A673 (cell line): ENCODE measurements around the gene OR6S1. TPM values are rescaled to one million over a fixed set of nuclear protein-coding genes. Genes with fewer than 3 reads are reported as not detected.

ENCODE experiments used
- BruUV-seq: library from RNA; stranded (reverse); fragments of 400-500 nt; replicated peaks from 2 replicates; lab custom pipeline; 2021; lab: Mats Ljungman, UMichigan
- CTCF ChIA-PET: fragments of 300-600 bp; sonication (Branson Sonifier 250); formaldehyde crosslinking; loops from one replicate; lab custom pipeline; 2022; ENCODE audit warnings: antibody characterized with exemption; lab: Charles Lee
- POLR2A ChIA-PET: fragments of 300-600 bp; sonication (Branson Sonifier 250); formaldehyde crosslinking; loops from one replicate; lab custom pipeline; 2022; ENCODE audit warnings: antibody characterized with exemption; ENCODE audit not compliant: low non-redundant PET; lab: Charles Lee
- DNase-seq: peaks from one replicate; pipeline ENCODE4 v3.0.0-alpha.2; 2015; ENCODE audit warnings: low spot score
- H3K27ac ChIP-seq: fragments of 200-600 bp; sonication (generic); 2 replicates; pipeline ENCODE4 v1.5.1; 2016; ENCODE audit warnings: mixed run types, low read depth, mild to moderate bottlenecking, mixed read lengths, antibody characterized with exemption, low read length; ENCODE audit not compliant: poor library complexity, severe bottlenecking
- H3K27me3 ChIP-seq: fragments of 200-600 bp; sonication (generic); replicated peaks from 2 replicates; pipeline ENCODE4 v1.6.1; 2017; ENCODE audit warnings: mixed run types, low read depth, mild to moderate bottlenecking, mixed read lengths, antibody characterized with exemption, low read length; ENCODE audit not compliant: insufficient read depth, poor library complexity
- H3K36me3 ChIP-seq: fragments of 200-600 bp; sonication (generic); 2 replicates; pipeline ENCODE4 v1.6.1; 2016; ENCODE audit warnings: mixed run types, mild to moderate bottlenecking, mixed read lengths, antibody characterized with exemption, low read length; ENCODE audit not compliant: insufficient read depth, poor library complexity, severe bottlenecking
- H3K4me1 ChIP-seq: fragments of 200-600 bp; sonication (generic); 2 replicates; pipeline ENCODE4 v1.6.1; 2017; ENCODE audit warnings: mixed run types, mild to moderate bottlenecking, mixed read lengths, antibody characterized with exemption, low read length; ENCODE audit not compliant: insufficient read depth, poor library complexity, severe bottlenecking
- H3K4me3 ChIP-seq: fragments of 200-600 bp; sonication (generic); 2 replicates; pipeline ENCODE4 v1.5.1; 2016; ENCODE audit warnings: low read depth, mixed run types, mild to moderate bottlenecking, mixed read lengths, low read length; ENCODE audit not compliant: poor library complexity, severe bottlenecking
- H3K9me3 ChIP-seq: fragments of 200-600 bp; sonication (generic); 2 replicates; pipeline ENCODE4 v1.6.1; 2016; ENCODE audit warnings: mixed run types, low read depth, mild to moderate bottlenecking, mixed read lengths, antibody characterized with exemption, low read length; ENCODE audit not compliant: poor library complexity, severe bottlenecking
- EZH2 ChIP-seq: fragments of 200-600 bp; sonication (generic); IDR thresholded peaks from 2 replicates; pipeline ENCODE4 v1.6.1; 2017; ENCODE audit warnings: borderline replicate concordance, low read depth, mild to moderate bottlenecking, mixed read lengths, antibody characterized with exemption, low read length; ENCODE audit not compliant: poor library complexity, severe bottlenecking
- intact Hi-C: fragments of 100-400 bp; cut with micrococcal nuclease; formaldehyde crosslinking; loops from one replicate; pipeline ENCODE4 v1.10.0; 2022; ENCODE audit not compliant: unreplicated experiment
- total RNA-seq: library from RNA; stranded (reverse); gene quantifications from 2 replicates; pipeline ENCODE4 v1.2.3, GENCODE V29; 2021
- TF ChIP-seq, protein P1 (sequence below): fragments of 300-800, 200-600 bp; sonication (generic); conservative IDR thresholded peaks from 2 replicates; pipeline ENCODE4 v1.5.1; 2017; ENCODE audit warnings: low read depth, mild to moderate bottlenecking, antibody characterized with exemption, low read length, moderate library complexity, mixed read lengths

The OR6S1 gene
- total RNA-seq, 1 experiment from 2014 or later: not detected

DNA sequence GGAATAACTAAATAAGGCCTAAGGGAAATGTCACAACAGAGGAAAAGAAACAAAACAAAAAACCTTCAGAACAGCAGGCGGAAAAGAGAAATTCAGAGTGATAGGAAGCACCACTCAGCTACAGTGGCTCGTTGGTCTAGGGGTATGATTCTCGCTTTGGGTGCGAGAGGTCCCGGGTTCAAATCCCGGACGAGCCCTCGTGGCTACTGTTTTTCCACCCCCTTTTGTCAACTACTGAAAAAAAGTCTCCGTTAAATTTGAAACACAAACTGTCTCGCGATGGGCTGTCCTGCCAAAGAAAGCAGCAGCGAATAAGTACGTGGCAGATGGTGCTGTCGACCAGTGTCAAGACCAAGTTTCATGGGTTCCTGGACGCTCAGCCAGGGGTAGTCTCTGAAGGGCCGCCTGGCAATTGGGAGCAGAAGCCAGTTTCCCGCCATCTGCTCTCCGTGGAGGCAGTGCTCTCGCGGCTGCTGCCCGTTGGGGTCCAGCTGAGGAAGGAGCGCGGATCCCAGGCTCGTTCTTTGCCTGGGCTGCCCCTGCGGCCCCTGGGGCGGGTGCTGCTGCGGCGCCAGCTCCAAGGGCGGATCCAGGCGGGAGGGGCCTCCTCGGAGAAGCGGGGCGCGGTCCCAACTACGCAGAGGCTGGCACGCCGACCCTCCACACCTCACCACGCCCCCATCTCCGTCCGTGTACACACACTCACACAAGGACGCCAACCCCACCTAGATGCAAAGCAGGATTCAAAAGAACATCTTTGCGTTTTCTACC lies 42.6 kb upstream of the OR6S1 start, which contains the start of gene RNASE4:
RNASE4 (plus strand) TSS at position 670 of the 771 bp plus-strand sequence. CDS start 14,812 bp downstream, outside the sequence.
- peak within 1 kb of the TSS; percentile 96 for H3K27ac ChIP-seq
- H3K9me3 ChIP-seq: no peaks in the 10 kb centered on the region
- peak; percentile 90 for DNase-seq
- no TSS peak for BruUV-seq
- TF ChIP-seq, protein P1, sequence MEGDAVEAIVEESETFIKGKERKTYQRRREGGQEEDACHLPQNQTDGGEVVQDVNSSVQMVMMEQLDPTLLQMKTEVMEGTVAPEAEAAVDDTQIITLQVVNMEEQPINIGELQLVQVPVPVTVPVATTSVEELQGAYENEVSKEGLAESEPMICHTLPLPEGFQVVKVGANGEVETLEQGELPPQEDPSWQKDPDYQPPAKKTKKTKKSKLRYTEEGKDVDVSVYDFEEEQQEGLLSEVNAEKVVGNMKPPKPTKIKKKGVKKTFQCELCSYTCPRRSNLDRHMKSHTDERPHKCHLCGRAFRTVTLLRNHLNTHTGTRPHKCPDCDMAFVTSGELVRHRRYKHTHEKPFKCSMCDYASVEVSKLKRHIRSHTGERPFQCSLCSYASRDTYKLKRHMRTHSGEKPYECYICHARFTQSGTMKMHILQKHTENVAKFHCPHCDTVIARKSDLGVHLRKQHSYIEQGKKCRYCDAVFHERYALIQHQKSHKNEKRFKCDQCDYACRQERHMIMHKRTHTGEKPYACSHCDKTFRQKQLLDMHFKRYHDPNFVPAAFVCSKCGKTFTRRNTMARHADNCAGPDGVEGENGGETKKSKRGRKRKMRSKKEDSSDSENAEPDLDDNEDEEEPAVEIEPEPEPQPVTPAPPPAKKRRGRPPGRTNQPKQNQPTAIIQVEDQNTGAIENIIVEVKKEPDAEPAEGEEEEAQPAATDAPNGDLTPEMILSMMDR: no peak
- no peak for TF ChIP-seq EZH2
- peaks cover 16% of the 10 kb centered on the region for H3K4me1 ChIP-seq
- ChIA-PET POLR2A (interaction anchor here (0.5 to 0.7 kb wide), 2 partner anchors 126 to 229 kb away, joined by 3 read pairs; partner anchors contain the start of gene APEX1), CTCF (interaction anchor here (1.8 kb wide), 1 partner anchor 71 kb away, joined by 5 read pairs; no protein-coding TSS in a partner anchor)
- peak within 1 kb of the TSS; percentile 79 for H3K4me3 ChIP-seq
- intact Hi-C loops: loop anchor here (1.0 to 5.0 kb wide), 6 partner anchors 71 to 357 kb away; partner anchors contain the start of genes PARP2, PIP4P1 and TEP1
- H3K27me3 ChIP-seq: no peaks in the 10 kb centered on the region
- H3K36me3 ChIP-seq: no peaks in the 10 kb centered on the region

DNA sequence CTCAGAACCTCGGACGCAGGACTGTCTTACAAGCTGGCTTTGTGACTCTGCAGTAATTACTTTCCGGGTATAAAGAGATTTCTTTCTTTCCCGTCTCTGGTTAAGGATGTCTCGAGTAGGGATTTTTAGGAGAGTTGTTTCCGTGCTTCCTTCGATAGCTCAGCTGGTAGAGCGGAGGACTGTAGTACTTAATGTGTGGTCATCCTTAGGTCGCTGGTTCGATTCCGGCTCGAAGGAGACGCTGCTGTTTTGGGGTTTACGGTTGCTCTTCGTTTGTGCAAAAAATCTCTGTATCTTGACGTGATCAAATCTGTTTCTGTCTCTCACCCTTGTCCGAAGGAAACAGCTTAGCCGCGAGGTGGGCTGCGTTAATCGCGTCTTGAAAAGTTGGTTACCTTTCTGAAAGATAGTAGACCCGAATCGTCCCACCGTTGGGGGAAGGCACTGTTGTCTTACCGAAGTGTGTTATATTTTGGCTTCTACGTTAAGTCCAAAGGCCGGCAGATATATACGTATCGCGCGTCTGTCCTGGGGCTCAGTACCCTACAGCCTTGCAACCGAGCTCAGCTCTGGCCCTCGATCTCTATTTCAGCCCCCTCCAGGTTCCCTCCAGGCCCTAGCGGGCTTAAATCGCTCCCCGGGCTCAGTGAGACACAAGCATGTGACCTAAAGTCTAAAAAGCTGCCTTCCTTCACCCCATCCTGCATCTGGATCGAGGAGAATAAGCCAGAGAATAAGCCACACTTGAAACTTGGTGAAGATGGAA lies 41.8 kb upstream of the OR6S1 start:
- Histone ChIP-seq H3K27me3 (no peaks in the 10 kb centered on the region), H3K36me3 (no peaks in the 10 kb centered on the region), H3K4me1 (peaks cover 16% of the 10 kb centered on the region), H3K9me3 (no peaks in the 10 kb centered on the region), H3K4me3 (peak overlapping the region; percentile 79), H3K27ac (peak overlapping the region; percentile 96)
- intact Hi-C loops: loop anchor here (1.0 to 5.0 kb wide), 6 partner anchors 70 to 356 kb away; partner anchors contain the start of genes PARP2, PIP4P1 and TEP1
- ChIA-PET CTCF (interaction anchor here (1.8 kb wide), 1 partner anchor 70 kb away, joined by 5 read pairs; no protein-coding TSS in a partner anchor), POLR2A (interaction anchor here (0.7 kb wide), 1 partner anchor 228 kb away, joined by 3 read pairs; the partner anchor contains the start of gene APEX1)
- TF ChIP-seq EZH2: no peak
- TF ChIP-seq, protein P1: no peak
- no TSS peak for BruUV-seq
- DNase-seq: peak; percentile 95

DNA sequence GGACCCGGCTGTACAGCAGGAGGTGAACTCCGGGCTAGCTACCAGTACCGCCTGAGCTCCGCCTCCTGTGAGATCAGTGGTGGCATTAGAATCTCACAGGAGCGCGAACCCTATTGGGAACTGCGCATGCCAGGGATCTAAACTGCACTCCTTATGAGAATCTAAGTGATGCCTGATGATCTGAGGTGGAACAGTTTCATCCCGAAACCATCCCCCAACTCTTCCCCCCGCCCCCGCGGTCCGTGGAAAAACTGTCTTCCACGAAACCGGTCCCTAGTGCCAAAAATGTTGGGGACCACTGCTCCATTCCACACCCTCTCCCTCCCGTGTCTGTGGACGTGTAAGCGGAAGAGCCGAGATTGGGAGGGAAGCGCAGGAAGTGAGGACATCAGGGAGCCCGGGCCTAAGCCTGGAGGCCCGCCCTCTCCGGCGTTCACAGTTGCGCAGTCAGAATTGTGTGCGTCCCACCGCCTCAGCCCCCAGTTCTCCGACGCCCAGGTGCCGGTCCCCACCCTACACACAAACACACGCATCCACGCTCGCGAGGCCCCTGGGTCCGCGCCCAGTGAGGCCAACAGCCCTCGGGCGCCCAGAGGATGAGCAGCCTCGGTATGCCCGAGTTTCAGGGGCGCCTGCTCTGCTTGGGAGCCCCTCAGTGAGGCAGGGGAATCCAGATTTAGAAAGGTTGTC lies 41.1 kb upstream of the OR6S1 start:
- H3K27me3 ChIP-seq: no peaks in the 10 kb centered on the region
- H3K36me3 ChIP-seq: no peaks in the 10 kb centered on the region
- peak overlapping the region; percentile 79 for H3K4me3 ChIP-seq
- POLR2A ChIA-PET: no interaction called here
- H3K27ac ChIP-seq: peak overlapping the region; percentile 96
- no peak for TF ChIP-seq EZH2
- TF ChIP-seq, protein P1: no peak
- CTCF ChIA-PET: interaction anchor here (1.8 to 1.9 kb wide), 3 partner anchors 69 to 288 kb away, joined by 5 to 6 read pairs (median 5); no protein-coding TSS in a partner anchor
- peaks cover 16% of the 10 kb centered on the region for H3K4me1 ChIP-seq
- DNase-seq: peak; percentile 95
- no TSS peak for BruUV-seq
- H3K9me3 ChIP-seq: no peaks in the 10 kb centered on the region
- intact Hi-C loops: loop anchor here (1.0 to 5.0 kb wide), 6 partner anchors 69 to 355 kb away; partner anchors contain the start of genes PARP2, PIP4P1 and TEP1
